OCI-LY1 (cell line): Measurements from ENCODE around the gene RABGAP1.

ENCODE experiments used
- H2AFZ ChIP-seq: fragments of 200-600 bp; sonication (generic), shearing (Covaris generic); 2 replicates; pipeline ENCODE4 v1.6.0; 2014; ENCODE audit warnings: antibody characterized with exemption, mild to moderate bottlenecking, low read length
- H3F3A ChIP-seq: fragments of 200-600 bp; sonication (generic), shearing (Covaris generic); 2 replicates; pipeline ENCODE4 v1.6.0; 2014; ENCODE audit warnings: mild to moderate bottlenecking, antibody characterized with exemption, low read length, moderate library complexity; ENCODE audit not compliant: insufficient read depth
- H3K27ac ChIP-seq: fragments of 200-600 bp; sonication (generic); 2 replicates; pipeline ENCODE4 v1.5.1; 2014; ENCODE audit warnings: low read length, mixed run types, mild to moderate bottlenecking, low read depth; ENCODE audit not compliant: poor library complexity, severe bottlenecking
- H3K27me3 ChIP-seq: fragments of 200-600 bp; sonication (generic); 2 replicates; pipeline ENCODE4 v1.6.0; 2014; ENCODE audit warnings: antibody characterized with exemption, mild to moderate bottlenecking, low read length, moderate library complexity; ENCODE audit not compliant: insufficient read depth
- H3K36me3 ChIP-seq: fragments of 200-600 bp; sonication (generic); 2 replicates; pipeline ENCODE4 v1.6.1; 2014; ENCODE audit warnings: mild to moderate bottlenecking, antibody characterized with exemption, low read length, moderate library complexity, mixed read lengths; ENCODE audit not compliant: insufficient read depth
- H3K4me1 ChIP-seq: fragments of 200-600 bp; sonication (generic); 2 replicates; pipeline ENCODE4 v1.5.1; 2014; ENCODE audit warnings: mild to moderate bottlenecking, low read length, moderate library complexity; ENCODE audit not compliant: insufficient read depth, severe bottlenecking
- H3K4me2 ChIP-seq: fragments of 200-600 bp; sonication (generic), shearing (Covaris generic); 2 replicates; pipeline ENCODE4 v1.6.1; 2014; ENCODE audit warnings: low read length
- H3K4me3 ChIP-seq: fragments of 200-600 bp; sonication (generic); 2 replicates; pipeline ENCODE4 v1.5.1; 2014; ENCODE audit warnings: low read length, low read depth, mild to moderate bottlenecking, mixed read lengths; ENCODE audit not compliant: poor library complexity, severe bottlenecking
- H3K79me2 ChIP-seq: fragments of 200-600 bp; shearing (Covaris generic); 2 replicates; pipeline ENCODE4 v1.6.1; 2016; ENCODE audit warnings: mixed run types, low read length, mixed read lengths; ENCODE audit not compliant: insufficient read depth
- H3K9ac ChIP-seq: fragments of 200-600 bp; sonication (generic), shearing (Covaris generic); 2 replicates; pipeline ENCODE4 v1.6.1; 2014; ENCODE audit warnings: mild to moderate bottlenecking, low read length, mixed read lengths
- H3K9me2 ChIP-seq: fragments of 200-600 bp; sonication (generic), shearing (Covaris generic); 2 replicates; pipeline ENCODE4 v1.6.1; 2014; ENCODE audit warnings: low read depth, mild to moderate bottlenecking, low read length, mixed read lengths
- H3K9me3 ChIP-seq: fragments of 200-600 bp; shearing (Covaris generic); 2 replicates; pipeline ENCODE4 v1.6.1; 2014; ENCODE audit warnings: low read length, mixed read lengths
- H4K20me1 ChIP-seq: fragments of 200-600 bp; sonication (generic), shearing (Covaris generic); 2 replicates; pipeline ENCODE4 v1.6.0; 2016; ENCODE audit warnings: mild to moderate bottlenecking, low read length; ENCODE audit not compliant: insufficient read depth
- EZH2 ChIP-seq: fragments of 200-600 bp; sonication (generic), shearing (Covaris generic); IDR thresholded peaks from 2 replicates; pipeline ENCODE4 v1.8.0; 2017; ENCODE audit warnings: borderline replicate concordance, mixed run types, mild to moderate bottlenecking, antibody characterized with exemption, low read length, moderate library complexity, mixed read lengths
- TF ChIP-seq, protein P1 (sequence below): fragments of 200-600 bp; sonication (generic), shearing (Covaris generic); IDR thresholded peaks from 2 replicates; pipeline ENCODE4 v1.5.1; 2017; ENCODE audit warnings: mild to moderate bottlenecking, antibody characterized with exemption, low read length, moderate library complexity, mixed read lengths

The RABGAP1 gene

DNA sequence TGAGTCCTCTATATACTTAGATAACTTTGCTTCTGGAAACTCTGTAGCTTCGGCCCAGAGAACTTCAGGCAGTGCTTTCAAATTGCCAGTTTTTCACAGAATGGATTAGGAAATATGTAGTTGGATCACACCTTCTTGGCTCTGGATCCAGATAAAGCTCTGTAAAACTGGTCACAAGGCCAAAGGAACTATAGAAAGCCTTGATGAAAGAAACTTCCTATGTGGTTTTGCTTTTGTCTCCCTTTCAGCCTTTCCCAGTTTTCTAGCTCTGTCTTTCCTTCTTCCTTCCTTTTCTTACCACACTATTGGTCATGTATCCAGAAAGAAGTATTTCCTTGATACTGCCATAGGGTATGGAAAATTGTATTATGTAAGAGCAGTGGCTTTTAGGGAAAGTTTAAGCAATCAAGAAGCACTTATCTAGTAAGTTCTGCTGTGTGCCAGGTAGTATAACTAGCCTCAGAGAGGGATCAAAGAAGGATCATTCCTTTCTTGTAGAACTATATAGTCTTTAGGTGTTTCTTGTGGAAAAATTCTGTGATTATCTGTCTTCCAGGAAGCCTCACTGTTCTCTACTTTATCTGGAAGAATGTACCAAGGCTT, 98.9 kb downstream of the RABGAP1 start:
- no peaks in the 10 kb centered on the region for H3K9me3 ChIP-seq
- no peaks in the 10 kb centered on the region for H4K20me1 ChIP-seq
- no peak overlapping the region for H3K27ac ChIP-seq
- no peak overlapping the region for H3K9ac ChIP-seq
- H3K79me2 ChIP-seq = no peaks in the 10 kb centered on the region
- no peaks in the 10 kb centered on the region for H3K9me2 ChIP-seq
- H3F3A ChIP-seq = no peaks in the 10 kb centered on the region
- no peak overlapping the region for H2AFZ ChIP-seq
- no peak overlapping the region for H3K4me2 ChIP-seq
- peaks cover 38% of the 10 kb centered on the region for H3K36me3 ChIP-seq
- H3K4me3 ChIP-seq = no peak overlapping the region
- TF ChIP-seq, protein P1, sequence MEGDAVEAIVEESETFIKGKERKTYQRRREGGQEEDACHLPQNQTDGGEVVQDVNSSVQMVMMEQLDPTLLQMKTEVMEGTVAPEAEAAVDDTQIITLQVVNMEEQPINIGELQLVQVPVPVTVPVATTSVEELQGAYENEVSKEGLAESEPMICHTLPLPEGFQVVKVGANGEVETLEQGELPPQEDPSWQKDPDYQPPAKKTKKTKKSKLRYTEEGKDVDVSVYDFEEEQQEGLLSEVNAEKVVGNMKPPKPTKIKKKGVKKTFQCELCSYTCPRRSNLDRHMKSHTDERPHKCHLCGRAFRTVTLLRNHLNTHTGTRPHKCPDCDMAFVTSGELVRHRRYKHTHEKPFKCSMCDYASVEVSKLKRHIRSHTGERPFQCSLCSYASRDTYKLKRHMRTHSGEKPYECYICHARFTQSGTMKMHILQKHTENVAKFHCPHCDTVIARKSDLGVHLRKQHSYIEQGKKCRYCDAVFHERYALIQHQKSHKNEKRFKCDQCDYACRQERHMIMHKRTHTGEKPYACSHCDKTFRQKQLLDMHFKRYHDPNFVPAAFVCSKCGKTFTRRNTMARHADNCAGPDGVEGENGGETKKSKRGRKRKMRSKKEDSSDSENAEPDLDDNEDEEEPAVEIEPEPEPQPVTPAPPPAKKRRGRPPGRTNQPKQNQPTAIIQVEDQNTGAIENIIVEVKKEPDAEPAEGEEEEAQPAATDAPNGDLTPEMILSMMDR = no peak
- no peak for TF ChIP-seq EZH2
- H3K27me3 ChIP-seq = no peaks in the 10 kb centered on the region
- H3K4me1 ChIP-seq = no peaks in the 10 kb centered on the region

DNA sequence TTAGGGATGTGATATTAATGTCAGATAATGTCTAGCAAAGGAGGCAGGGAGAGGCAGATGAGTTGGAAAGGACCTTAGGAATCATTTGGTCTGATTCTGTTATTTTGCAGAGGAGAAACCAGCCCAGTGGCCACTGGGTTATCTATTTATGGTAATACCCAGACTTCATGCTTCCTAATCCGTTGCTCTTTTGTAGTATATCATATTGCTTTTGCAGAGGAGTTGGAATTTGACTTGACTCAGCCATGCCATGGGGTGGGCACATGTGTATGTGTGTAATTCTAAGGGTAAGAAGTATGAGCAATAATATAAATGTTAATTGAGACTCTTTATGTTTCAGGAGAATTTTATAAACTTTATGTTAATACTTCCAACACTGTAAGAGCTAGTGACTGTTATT, 100.0 kb downstream of the RABGAP1 start:
- Histone ChIP-seq H3K4me3 (no peak overlapping the region), H3K9me3 (no peaks in the 10 kb centered on the region), H3K9me2 (no peaks in the 10 kb centered on the region), H2AFZ (no peak overlapping the region), H3F3A (no peaks in the 10 kb centered on the region), H3K9ac (no peak overlapping the region), H3K27ac (no peak overlapping the region), H3K4me2 (no peak overlapping the region), H3K79me2 (no peaks in the 10 kb centered on the region), H3K27me3 (no peaks in the 10 kb centered on the region), H3K4me1 (no peaks in the 10 kb centered on the region), H4K20me1 (no peaks in the 10 kb centered on the region), H3K36me3 (peaks cover 34% of the 10 kb centered on the region)
- TF ChIP-seq EZH2 = no peak
- TF ChIP-seq, protein P1 = no peak

DNA sequence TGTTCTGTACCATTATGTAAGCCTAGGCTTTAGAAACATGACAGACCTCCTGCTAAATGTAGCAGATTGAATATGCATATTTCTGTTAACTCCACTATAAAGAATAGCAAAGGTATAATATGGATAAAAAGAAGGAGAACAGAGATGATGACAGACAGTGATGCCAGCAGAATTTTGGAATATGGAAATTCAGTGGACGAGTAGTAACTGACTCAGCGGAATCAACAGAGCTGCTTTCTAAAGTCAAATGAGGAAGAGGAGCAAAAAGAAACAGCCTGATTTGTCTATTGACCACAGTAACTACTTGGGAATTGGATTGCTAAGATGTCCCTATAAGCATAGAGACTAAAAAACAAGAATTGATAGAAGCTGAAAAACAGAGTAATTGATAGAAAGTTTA, 100.7 kb downstream of the RABGAP1 start:
- Histone ChIP-seq H3F3A (no peaks in the 10 kb centered on the region), H3K27me3 (no peaks in the 10 kb centered on the region), H3K4me3 (no peak overlapping the region), H4K20me1 (no peaks in the 10 kb centered on the region), H3K9me2 (no peaks in the 10 kb centered on the region), H3K4me2 (no peak overlapping the region), H3K9ac (no peak overlapping the region), H3K4me1 (no peaks in the 10 kb centered on the region), H3K9me3 (no peaks in the 10 kb centered on the region), H3K36me3 (peaks cover 34% of the 10 kb centered on the region), H3K79me2 (no peaks in the 10 kb centered on the region), H3K27ac (no peak overlapping the region), H2AFZ (no peak overlapping the region)
- TF ChIP-seq EZH2 = no peak
- TF ChIP-seq, protein P1 = no peak
